NCI-H1105 (cell line): Measurements from ENCODE around the gene ZNF341.
A peak's percentile ranks its signal among the peaks of the same experiment; 100 is the strongest.

Experiments used
- DNase-seq: peaks from one replicate; lab custom pipeline; 2025; lab: John Stamatoyannopoulos, UW

Gene ZNF341

DNA sequence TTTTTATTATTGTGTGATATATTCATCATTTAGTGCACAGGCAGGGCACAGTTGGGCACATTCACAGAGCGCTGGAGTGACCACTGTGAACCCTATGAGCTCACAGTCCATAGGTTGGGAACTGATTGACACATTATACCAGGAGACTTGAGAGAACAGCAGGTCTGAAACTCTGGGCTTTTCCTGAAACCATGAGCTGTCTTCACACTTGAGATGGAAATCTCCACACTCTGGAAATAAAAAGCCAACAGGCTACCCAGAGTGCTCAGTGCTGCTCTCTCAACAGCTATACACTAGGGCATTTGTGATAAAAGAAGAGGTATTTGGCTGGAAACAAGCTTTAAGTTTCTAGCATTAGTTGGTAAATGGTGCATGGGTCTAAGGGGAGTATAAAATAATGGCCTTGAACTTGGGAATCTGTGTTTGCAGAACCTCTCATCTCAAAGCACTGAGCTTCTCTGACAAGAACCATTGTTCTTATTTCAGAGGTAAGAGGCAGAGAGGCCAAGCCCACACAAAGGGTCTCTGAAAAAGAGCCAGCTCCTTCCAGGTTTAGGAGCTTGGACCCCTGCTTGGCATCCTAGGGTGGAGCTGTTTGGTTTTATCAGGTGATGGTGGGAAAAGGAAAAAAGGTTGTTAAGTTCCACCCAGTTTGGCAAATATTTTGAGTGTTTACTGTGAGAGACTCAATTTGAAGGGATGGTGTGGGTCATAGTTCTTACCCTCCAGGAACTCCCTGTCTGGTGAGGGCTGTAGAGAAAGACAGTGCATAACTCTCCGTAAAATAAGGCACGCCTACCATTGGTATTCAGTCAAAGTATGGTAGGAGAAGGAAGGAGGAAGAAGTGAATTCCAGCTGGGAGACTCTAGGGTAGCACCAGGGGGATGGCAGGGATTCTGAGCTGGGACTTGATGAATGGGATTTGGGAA, 93.8 kb downstream of the ZNF341 start:
- no peak for DNase-seq

DNA sequence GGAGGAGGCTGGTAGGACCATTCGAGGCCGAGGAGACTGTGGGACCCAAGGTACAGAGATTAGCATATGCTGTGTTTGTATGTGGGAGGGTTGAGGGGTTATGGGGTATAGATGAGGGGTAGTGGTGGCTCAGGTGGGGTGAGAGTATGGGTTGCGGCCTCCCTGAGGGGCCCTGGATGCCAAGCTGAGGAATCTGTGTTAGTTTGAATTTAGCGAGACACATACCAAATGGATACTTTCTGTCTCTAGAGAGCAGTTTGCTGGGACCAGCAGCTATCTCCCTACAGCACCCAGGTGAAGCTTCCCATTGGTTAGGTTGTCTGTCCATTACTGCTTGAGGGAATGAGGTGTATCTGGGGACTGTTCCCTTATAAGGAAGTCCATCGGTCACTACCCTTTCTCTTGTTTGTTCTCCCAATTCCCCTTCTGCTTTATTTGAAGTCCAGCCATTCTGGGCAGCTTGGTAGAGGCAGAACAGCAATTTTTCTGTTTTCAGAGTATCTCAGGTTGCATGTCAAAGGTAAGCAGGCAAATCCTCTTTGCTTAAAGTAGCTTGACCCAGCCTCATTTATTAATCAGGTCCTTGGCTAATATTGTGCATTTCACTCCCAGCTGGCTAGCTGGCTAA, 94.6 kb downstream of the ZNF341 start:
- DNase-seq: no peak

DNA sequence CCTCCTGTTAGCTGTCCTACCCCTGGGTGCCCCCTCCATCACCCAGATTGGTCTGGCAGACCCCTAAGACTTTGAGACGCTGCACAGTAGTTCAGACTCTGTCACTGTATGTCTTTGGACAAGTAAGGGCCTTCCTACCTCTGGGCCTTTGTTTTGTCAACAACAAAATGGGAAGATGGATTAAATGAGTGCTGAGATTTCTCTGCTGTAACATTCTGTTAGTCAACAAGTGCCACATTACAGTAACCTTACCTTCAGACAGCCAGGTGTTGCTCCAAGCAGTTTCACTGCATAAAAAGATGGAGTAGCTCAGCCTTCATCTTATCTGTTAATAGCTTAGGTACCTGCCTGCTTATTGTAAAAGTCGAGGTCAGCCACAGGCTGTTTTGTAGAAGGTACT, 95.3 kb downstream of the ZNF341 start:
- no peak for DNase-seq

DNA sequence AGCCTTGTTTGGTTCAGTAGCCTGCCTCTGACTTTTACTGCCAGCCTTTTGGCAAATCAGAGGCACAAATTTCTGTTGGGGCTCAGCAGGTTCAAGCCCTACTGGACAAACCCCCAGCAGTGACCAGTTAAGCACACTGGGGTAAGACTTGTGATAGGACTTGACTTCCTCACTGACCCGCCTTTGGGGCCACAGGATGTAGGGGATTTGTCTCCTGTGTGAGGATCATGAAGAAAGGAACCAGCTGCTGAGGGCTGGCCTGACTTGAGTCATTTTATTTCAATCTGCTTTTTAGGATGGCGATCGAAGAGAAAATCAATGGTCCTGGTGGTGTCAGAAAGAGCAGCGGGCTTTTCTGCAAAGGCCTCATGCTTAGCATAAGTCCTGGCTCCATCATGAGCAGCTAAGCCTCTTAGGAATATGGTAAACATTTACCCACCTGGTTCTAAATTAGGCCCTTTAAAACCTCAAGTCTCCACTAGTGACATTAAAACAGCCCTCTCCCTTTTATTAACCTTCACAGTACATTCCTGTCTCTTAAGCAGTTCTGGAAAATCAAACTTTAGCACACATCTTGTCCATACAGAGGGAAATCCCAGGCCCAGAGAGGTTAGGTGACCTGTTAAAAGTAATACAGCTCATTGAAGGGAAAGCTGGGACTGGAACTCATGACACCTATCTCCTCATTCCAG, 96.0 kb downstream of the ZNF341 start:
- no peak for DNase-seq

DNA sequence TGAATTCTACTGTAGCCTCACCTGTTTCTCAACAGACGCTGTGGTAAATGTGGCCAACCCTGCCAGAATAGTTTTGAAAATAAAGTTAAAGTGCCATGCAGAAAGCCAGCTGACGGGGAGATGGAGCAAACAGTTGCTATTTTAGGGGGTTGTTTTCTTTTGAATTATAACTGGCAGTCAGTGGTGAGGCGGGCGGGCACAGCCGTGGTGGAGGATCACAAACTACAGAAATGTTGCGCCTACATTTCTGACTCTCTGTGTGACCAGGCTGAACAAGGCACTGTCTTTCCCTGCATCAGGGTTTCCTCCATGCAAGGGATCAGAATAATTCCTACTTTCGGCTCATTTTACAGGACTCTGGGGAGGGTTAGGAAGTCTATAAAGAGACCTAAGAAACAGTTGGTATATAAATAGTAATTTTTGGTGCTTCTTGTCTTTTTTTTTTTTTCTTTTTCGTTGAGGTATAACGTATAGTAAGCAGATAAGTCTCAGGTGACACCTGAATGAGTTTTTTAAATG, 96.6 kb downstream of the ZNF341 start:
- DNase-seq: no peak

DNA sequence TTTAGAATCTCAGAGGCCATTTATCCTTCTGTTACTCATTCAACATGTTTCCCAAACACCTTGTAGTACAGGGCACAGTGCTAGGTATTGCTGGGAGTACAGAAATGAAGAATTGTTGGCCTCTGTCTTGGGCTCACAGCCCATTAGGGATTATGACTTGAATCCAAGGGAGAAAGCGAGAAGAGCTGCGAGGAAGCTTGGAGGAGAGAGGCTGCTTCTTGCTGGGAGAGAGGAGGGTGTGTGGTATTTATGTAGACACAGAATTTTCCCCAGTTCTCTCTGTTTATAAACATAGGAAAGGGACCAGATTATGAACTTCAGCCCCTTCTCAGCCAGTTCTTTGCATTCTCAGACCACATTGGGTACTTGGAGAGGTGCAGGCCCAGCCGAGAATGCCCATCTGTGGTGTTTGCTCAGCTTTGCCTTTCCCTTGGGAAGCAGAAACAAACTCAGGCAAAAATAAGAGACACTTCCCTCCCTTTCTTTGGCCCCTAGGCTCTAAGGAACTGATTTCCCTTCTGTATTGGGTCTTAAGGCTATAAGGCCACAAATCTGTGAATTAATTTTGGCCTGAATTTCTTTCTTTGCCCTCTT, 97.3 kb downstream of the ZNF341 start:
- no peak for DNase-seq

DNA sequence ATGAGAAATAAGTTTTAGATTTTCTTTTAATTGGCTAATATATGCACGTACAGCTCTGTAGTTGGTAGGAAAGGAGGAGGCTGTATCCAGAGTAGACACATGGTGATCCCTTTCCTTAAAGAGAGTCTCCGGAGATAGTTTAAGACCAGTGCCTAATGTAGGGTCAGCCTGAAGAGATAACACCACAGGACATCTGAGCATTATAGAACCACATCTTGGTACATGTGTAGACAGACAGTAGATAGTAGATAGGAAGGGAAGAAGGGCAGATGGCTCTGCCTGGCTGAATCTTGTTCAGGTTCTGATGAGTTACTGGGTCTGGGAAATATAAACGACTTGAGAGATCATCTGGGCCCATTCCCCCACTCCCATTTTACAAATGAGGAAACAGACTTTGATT, 97.8 kb downstream of the ZNF341 start:
- no peak for DNase-seq

DNA sequence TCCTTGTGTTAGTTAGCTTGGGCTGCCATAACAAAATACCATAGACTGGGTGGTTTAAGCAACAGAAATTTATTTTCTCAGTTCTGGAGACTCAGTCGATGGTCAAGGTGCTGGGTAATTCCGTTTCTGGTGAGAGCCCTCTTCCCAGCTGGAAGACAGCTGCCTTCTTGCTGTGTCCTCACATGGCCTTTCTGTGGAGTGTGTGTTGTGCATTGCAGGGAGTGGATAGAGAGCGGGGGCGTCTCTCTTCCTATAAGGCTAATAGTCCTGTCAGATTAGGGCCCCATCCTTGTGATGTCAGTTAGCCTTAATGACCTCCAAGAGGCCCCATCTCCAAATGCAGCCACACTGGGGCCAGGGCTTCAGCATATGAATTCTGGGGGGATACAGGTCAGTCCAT, 98.6 kb downstream of the ZNF341 start:
- DNase-seq: no peak

DNA sequence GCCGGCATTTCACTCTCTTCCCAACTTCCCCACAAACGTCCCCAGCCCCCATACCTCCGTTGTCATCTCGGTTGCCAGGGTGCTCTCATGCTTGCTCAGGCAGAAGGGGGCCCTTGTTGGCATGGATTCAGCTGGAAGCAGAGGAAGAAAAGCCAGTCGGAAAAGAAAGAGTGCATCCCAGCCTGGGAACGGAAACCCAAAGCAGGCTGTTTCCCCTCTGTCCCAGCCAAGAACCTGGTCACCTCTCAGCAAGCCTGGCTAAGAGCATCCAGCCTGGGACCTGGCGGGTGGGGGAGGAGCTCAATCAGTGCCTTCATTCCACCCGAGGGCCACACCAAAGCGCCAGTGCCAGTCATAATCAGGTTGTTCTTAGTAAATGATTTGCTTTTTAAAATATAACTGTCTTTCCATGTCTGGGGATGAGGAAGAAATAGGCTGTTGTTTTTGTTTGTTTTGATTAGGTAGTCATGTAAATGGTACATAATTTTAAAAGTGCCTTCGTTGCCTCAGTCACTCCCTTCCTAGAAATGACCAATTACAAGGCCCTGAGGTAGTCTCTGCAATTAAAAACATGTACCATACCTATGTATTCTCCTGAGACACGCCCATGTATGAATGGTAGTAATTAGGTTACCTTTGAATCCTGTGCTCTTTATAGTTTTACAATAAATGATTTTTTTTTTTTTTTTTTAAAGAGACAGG, 100.5 kb downstream of the ZNF341 start:
- DNase-seq: no peak

DNA sequence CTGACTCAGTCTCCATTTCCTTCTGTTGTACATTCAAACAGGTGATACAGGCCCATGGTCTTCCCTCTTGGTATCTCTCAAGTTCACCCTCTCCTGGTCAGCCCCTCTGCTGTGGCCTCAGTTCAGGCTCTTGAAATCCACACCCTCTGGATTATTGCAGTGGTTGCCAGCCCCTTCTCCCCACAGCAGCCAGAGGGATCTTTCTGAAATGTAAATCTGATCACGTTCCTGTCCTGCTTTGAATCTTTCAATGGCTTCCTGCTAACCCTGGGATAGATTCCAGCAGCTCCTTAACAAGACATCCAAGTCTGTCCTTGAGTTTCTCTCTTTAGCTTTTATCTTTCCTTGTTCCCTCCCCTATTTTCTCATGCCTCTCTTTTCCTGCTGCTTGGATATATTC, 101.5 kb downstream of the ZNF341 start:
- DNase-seq: no peak

DNA sequence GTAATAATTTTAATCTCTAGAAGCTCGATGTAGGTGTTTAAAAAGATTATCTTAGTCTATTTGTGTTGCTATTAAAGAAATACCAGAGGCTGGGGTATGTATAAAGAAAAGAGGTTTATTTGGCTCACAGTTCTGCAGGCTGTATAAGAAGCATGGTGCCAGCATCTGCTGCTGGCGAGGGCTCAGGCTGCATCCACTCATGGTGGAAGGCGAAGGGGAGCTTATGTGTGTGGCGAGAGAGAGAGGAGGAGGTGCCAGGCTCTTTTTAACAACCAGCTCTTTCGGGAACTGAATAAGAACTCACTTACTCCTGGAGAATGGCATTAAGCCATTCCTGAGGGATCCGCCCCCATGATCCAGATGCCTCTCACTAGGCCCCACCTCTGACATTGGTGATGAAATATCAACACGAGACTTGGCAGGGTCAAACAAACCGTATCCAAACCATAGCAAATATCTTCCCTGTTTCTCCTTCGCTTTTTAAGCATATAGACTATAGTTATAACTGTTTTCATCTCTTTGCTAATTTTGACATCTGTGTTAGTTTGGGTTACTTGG, 103.9 kb downstream of the ZNF341 start:
- no peak for DNase-seq

DNA sequence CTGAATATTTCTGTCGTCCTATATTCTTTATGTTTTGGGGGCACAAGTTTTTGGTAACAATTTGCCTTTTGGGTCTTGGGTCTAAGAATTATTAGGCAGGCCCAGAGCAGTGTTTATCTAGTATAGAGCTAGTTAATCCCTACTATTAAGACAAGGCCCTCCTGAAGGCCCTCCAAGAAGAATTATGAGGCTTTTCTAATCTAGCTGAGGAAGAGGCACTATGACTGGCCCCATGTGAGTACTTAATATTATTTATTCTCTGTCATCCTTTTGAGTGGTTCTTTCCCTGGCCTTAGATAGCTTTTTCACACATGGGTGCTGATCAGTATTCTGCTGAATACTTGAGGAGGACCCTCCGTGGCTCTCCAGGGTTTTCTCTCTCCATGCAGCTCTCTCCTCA, 104.5 kb downstream of the ZNF341 start:
- no peak for DNase-seq

DNA sequence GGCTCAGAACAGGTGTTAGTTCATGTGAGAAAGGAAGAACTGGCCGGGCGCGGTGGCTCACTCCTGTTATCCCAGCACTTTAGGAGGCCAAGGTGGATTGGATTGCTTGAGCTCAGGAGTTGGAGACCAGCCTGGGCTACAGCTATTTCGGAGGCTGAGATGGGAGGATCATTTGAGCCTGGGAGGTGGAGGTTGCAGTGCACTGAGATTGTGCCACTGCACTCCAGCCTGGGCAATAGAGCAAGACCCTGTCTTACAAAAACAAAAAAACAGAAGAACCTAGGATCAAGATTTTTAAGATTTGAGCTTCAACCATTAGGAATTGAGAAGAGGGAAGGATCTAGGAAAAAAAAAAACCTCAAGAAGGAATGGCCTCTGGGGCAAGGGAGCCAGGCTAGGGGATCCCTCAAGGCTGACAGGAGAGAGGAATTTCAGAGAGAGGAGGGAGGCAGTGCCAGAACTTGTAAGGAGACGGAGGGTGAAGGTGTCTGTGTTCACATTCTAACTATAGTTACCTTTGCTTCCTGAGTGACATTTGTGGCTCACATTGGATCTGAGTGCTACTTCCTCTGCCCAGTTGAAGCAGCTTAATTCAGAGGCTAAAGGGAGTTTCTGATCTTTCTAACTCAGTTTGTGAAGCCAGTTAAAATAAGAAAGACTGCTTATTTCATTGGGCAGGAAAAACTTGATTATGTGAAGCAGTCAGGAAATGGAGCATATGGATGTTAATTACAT, 105.5 kb downstream of the ZNF341 start:
- DNase-seq: no peak

DNA sequence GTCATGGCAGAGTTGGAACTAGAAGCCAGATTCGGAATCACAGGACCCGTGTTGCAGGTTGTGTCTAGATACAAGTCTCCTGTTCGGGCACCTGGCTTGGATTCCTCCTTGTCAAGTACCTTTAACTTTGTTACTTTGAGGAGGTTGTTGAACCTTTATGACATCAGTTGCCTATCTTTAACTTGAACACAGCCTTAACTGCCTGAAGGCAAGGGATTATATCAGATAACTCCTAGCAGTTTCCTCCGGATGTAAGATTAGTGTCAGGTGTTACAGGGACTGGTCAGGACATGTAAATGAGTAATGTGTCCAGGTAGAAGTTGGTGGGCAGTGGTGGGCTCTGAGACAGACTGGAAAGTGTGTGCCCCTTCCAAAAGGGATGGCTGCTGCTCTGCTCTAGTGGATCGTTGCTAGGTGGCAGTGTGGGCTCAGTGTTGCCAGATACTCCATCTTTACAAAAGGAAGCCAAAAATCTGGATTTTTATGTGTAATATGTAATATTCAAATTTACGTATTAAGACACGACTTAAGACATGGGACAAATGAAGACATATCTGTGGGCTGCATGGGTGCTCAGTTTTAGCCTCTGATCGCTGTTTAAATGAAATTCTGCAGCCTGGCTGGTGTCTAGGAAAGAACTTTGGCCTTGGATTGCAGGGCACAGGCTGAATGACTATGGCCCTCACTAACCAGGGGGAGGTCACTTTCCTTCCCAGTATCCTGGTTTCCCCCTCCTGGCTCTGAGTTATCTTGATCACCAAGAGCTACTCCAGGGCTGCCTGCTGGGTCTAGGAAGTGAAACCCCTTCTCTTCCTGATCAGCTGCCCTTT, 106.5 kb downstream of the ZNF341 start:
- DNase-seq: no peak

DNA sequence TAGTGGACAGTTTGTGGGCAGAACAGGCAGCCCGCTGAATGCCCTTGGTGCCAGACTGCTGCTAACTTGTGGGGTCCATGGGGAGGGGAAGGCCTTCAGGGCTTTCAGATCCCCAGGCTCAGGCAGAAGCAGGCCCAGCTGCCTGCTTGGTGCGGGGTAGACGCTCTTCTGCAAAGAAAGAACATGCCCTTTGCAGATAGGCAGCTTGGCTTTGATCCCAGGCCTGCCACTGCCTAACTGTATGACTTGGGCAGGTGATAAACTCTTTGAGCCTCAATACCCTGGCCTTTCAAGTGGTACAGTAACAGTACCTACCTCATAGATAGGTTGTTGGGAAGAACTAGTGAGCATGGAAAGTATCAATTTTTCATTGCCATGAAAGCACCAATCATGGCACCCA, 107.8 kb downstream of the ZNF341 start:
- DNase-seq: peak; percentile 83

DNA sequence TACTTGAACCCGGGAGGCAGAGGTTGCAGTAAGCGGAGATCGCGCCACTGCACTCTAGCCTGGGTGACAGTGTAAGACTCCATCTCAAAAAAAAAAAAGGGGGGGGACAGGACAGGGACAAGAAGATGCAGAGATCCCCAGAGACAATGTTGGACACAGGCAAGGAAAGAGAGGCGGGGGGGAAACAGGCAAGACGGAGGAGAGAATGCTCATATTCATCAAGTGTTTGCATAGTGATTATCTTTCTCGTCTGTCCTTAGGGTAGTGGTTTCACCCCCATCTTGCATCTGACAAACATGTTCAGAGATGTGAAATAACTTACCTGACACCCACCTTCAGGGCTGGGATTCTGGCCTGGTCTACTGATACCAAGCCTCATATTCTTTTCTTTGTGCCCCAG, 108.4 kb downstream of the ZNF341 start:
- peak; percentile 23 for DNase-seq

DNA sequence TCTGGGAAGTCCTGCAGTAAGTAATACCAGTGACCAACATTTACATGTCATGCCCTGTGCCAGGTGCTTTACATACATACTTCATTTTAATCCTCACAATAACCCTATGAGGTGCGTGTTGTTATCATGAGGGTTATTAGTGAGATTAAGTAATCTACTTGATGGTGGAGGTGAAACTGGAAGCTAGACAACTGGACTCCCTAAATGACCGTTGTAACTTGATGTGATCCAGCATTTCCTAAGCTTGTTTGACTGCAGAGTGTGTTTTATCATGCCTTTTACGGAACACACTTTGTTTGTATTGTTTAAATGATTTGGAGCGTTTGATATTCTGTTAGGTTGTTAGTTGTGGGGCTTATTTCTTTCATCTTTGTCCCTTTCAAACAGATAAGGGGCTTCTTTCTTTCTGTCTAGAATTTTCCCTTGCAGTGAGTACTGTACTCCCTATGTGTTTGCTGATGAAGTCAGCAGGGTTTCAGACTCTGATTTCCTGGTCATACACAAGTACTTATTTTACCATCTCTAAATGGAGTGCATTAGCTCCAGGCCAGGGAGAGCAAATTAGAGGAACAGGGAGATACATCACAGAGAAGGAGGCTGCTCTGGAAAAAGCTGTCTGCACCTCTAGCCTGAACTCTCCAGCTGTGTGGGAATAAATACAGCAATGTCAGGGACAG, 109.1 kb downstream of the ZNF341 start:
- DNase-seq: no peak

DNA sequence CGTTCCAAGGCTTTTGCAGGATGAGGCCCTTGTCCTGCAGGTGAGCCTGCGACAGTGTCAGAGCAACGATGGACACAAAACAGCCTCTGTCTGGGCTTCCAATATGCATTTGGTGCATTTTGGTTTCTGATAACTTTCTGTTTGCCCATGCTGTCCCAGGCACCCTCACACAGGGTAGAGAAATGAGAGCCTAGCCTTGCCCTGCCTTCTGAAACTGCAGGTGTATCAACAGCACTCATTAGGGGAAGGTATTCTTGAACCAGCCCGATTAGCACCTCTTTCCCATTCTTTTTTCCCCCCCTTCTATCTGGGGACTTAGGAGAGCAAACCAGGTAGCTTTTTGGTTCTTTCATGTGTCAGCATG, 109.6 kb downstream of the ZNF341 start:
- no peak for DNase-seq
